Fibroblast of lung (primary cell): ENCODE measurements around the gene ACBD4. TPM values are rescaled to one million over a fixed set of nuclear protein-coding genes. Genes with fewer than 3 reads are reported as not detected.

ENCODE experiments used
- DNase-seq, 2 donors: peaks; one replicate each; pipeline versions ENCODE4 v3.0.0 to v3.0.0-alpha.2; 2010; ENCODE audit warnings: low read depth in 2 of 2
- H2AFZ ChIP-seq: 2 replicates; pipeline ENCODE4 v1.5.1; 2012; ENCODE audit warnings: low read length, control low read depth, inconsistent platforms
- H3K27ac ChIP-seq: 2 replicates; pipeline ENCODE4 v1.5.1; 2011; ENCODE audit warnings: low read length, control low read depth; ENCODE audit not compliant: insufficient read depth
- H3K27me3 ChIP-seq: 2 replicates; pipeline ENCODE4 v1.5.1; 2011; ENCODE audit warnings: mild to moderate bottlenecking, low read length; ENCODE audit not compliant: control insufficient read depth, insufficient read depth
- H3K36me3 ChIP-seq: 2 replicates; pipeline ENCODE4 v1.5.1; 2011; ENCODE audit warnings: low read length; ENCODE audit not compliant: control insufficient read depth, insufficient read depth
- H3K4me1 ChIP-seq: 2 replicates; pipeline ENCODE4 v1.5.1; 2011; ENCODE audit warnings: low read length; ENCODE audit not compliant: control insufficient read depth, insufficient read depth; ENCODE audit errors: extremely low read depth
- H3K4me2 ChIP-seq: 2 replicates; pipeline ENCODE4 v1.5.1; 2011; ENCODE audit warnings: low read length, control low read depth; ENCODE audit not compliant: insufficient read depth; ENCODE audit errors: extremely low read depth
- H3K4me3 ChIP-seq, 4 experiments: fragments of 200-600 bp in 1 of 4; sonication (generic) in 1 of 4; replicated peaks in 1 of 4; 2 replicates each; pipeline ENCODE4 v1.5.1; 2011 to 2016; ENCODE audit warnings: low read length in 4 of 4, low read depth in 3 of 4, mild to moderate bottlenecking in 3 of 4, control low read depth in 2 of 4, inconsistent platforms in 1 of 4, mixed read lengths in 1 of 4; ENCODE audit not compliant: insufficient read depth in 1 of 4; ENCODE audit errors: control extremely low read depth in 1 of 4
- H3K79me2 ChIP-seq: 2 replicates; pipeline ENCODE4 v1.5.1; 2012; ENCODE audit warnings: mild to moderate bottlenecking, low read length, inconsistent platforms; ENCODE audit not compliant: control insufficient read depth, insufficient read depth
- H3K9ac ChIP-seq: 2 replicates; pipeline ENCODE4 v1.5.1; 2011; ENCODE audit warnings: mild to moderate bottlenecking, low read length, control low read depth; ENCODE audit not compliant: insufficient read depth
- H3K9me3 ChIP-seq: 2 replicates; pipeline ENCODE4 v1.5.1; 2012; ENCODE audit warnings: low read depth, low read length; ENCODE audit not compliant: control insufficient read depth, insufficient read depth
- H4K20me1 ChIP-seq: 2 replicates; pipeline ENCODE4 v1.5.1; 2011; ENCODE audit warnings: low read length; ENCODE audit not compliant: control insufficient read depth, insufficient read depth; ENCODE audit errors: extremely low read depth
- CTCF ChIP-seq, 2 donors: IDR thresholded peaks in 1 of 2; conservative IDR thresholded peaks in 1 of 2; 1 replicate in 1 of 2; 2 replicates in 1 of 2; pipeline ENCODE4 v1.5.1; 2011 to 2012; ENCODE audit warnings: low read length in 2 of 2, control low read depth in 1 of 2, inconsistent platforms in 1 of 2, low read depth in 1 of 2, mild to moderate bottlenecking in 1 of 2
- EZH2 ChIP-seq: IDR thresholded peaks from 2 replicates; pipeline ENCODE4 v1.5.1; 2012; ENCODE audit warnings: low read length, control low read depth, mild to moderate bottlenecking; ENCODE audit errors: missing control alignments
- polyA plus RNA-seq, 2 donors: library from polyadenylated mRNA; depleted of rRNA in 1 of 2; stranded (reverse) in 1 of 2; unstranded in 1 of 2; fragments of >200 nt; gene quantifications; 2 replicates each; pipeline ENCODE4 v1.2.1, GENCODE V29; 2011 to 2012; ENCODE audit warnings: missing spikeins in 1 of 2
- total RNA-seq: library from RNA; depleted of rRNA; stranded (reverse); fragments of >200 nt; gene quantifications from 2 replicates; pipeline ENCODE4 v1.2.1, GENCODE V29; 2014

The ACBD4 gene
- total and polyA plus RNA-seq, 2 donors (not counting 1 experiment from before 2014, with no cell fraction given), result 3.4 to 18.0 TPM

- Histone ChIP-seq H3K9me3 (no peaks in the 10 kb centered on the region), H3K4me2 (peak overlapping the region; percentile 96)
These were observed 698 bp downstream of the ACBD4 start for GRCh38 chr17:45135978-45136791.

GRCh38 chr17:45136846-45137560 lies 1.5 kb downstream of the ACBD4 start:
- Histone ChIP-seq H2AFZ (no peak overlapping the region), H3K4me2 (no peak overlapping the region)

More at GRCh38 chr17:45135978-45136791, 698 bp downstream of the ACBD4 start:
- H4K20me1 ChIP-seq, result no peaks in the 10 kb centered on the region
- no peaks in the 10 kb centered on the region for H3K27me3 ChIP-seq
- peak overlapping the region; percentile 88 for H2AFZ ChIP-seq
- no peak for DNase-seq
- no peak for TF ChIP-seq EZH2
- no peak for TF ChIP-seq CTCF (conservative IDR thresholded peaks at IDR 0.05 in 1 of 2, IDR thresholded peaks at IDR 0.05 in 1 of 2; ENCODE audit: low read depth in 1 of 2, low read length in 2 of 2)
- H3K27ac ChIP-seq, result peak overlapping the region; percentile 87
- H3K9ac ChIP-seq, result peak overlapping the region; percentile 67
- H3K4me1 ChIP-seq, result peaks cover 10% of the 10 kb centered on the region
- H3K4me3 ChIP-seq, result peak overlapping the region; percentile 73 to 83 (median 82)
- H3K36me3 ChIP-seq, result no peaks in the 10 kb centered on the region
- peaks cover 6% of the 10 kb centered on the region for H3K79me2 ChIP-seq

More at GRCh38 chr17:45136846-45137560, 1.5 kb downstream of the ACBD4 start:
- H3K4me1 ChIP-seq, result peaks cover 5% of the 10 kb centered on the region
- H3K79me2 ChIP-seq, result no peaks in the 10 kb centered on the region
- no peaks in the 10 kb centered on the region for H4K20me1 ChIP-seq
- no peaks in the 10 kb centered on the region for H3K9me3 ChIP-seq
- H3K36me3 ChIP-seq, result no peaks in the 10 kb centered on the region
- TF ChIP-seq CTCF (conservative IDR thresholded peaks at IDR 0.05 in 1 of 2, IDR thresholded peaks at IDR 0.05 in 1 of 2; ENCODE audit: low read depth in 1 of 2, low read length in 2 of 2) (no peak), EZH2 (no peak)
- H3K9ac ChIP-seq, result no peak overlapping the region
- H3K27me3 ChIP-seq, result no peaks in the 10 kb centered on the region
- H3K27ac ChIP-seq, result no peak overlapping the region
- H3K4me3 ChIP-seq, result peak overlapping the region in 1 of 4 experiments; percentile 82
- no peak for DNase-seq
